ENCODE results near the gene CTU2.
"Not testable (repeated sequence)": the region's sequence is repeated elsewhere in the genome, so short reads cannot be mapped to it uniquely, and the experiment has no call there.

The CTU2 gene

DNA sequence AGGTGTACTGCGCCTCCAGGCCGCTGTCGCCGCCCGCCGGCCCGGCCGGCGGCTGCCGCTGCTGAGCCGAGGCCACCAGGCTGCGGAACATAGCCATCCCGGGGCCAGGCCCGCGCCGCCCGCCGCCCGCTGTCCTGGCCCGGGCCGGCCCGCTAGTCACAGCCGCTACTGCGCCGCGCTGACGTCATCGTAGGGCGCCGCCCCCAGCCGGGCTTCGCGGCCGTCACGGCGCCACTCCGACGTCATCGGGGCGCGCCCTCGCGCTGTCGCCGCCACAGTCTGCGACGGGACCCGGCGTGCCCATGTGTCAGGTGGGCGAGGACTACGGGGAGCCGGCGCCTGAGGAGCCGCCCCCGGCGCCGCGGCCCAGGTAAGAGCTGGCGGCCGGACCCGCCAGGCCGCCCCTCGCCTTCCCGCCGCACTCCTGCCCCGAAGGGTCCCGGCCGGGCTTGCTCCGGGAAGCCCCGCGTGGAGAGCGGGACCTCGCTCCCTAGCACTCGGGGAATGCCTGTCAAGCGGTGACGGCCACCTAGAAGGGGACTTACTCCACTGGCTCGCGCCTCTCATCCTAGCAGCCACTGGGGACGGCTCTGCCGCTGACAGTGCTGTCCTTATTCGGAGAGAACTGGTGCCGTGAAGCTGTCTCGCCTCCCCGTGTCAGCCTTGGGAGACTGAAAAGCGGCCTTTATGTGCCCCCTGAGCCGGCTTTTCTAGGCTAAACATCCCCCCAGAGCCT, at the start of gene CTU2, which contains the start of gene RNF166:
Gene CTU2, plus strand, starts transcription at position 275 of the 736 bp plus-strand sequence. Its CDS starts 28 bp downstream, at position 303.
Gene RNF166, minus strand, starts transcription at position 180 of the 736 bp plus-strand sequence. Its CDS starts 83 bp downstream, at position 97.
- DNase-seq (ENCODE audit: low read depth in 2 of 3, low spot score in 2 of 3) = peak; percentile 88 to 92 (median 90)

DNA sequence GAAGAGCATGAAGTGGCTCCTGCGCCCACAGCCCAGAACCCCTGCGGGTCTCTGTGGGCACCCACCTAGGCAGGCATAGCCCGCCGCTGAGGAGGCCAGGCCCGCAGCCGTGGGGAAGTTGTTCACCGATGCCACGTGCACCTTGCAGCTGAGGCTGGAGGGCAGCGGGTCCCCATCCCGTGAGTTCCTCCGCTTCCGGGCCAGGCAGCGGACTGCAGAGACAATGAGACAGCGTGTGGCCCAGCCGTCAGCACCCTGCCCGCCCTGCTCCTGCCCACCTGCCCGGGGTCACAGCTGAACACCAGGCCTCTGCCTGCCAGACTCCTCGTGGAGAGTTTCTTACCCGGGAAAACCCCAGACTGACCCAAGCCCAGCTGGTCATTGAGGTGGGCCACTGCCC, 48.9 kb upstream of the CTU2 start:
- no peak for DNase-seq (ENCODE audit: low read depth in 2 of 3, low spot score in 2 of 3)

DNA sequence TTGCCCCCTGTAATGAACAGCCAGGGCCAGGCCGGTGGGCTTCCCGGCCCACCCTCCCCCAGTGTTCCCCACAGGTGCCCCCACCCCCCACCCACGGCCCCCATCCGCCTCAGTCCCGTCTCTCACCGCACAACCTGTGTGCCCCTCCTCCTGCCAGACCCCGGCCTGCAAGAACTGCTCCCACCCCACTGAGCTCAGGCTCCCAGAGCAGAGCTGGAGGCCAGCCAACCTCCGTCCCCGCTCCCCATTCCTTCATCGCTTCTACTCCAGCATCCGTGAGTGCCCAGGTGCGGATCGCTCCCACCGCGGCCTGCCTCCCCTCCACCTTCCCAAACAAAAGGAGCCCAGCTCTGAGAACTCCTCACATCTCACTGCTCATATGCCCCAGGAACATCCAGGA, 47.6 kb upstream of the CTU2 start:
- DNase-seq (ENCODE audit: low read depth in 2 of 3, low spot score in 2 of 3) = no peak

DNA sequence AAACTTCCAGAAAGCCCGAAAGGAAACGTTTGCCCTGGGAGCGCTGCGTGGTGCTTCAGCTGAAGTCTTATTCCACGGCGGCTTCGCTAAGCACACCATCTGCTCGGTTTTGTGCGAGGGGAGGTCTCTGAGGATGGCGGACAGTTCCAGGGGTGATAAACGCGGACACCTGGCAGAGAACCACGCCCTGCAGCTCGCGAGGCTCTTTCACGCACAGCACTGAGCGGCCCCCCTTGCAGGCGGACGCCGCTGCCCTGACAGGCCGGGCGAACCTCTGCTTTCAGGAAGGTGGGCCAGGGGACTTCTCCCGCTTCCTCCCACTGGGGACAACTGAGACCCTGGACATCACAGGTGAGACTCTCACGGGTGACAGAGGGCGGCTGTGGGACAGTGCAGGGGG, 47.1 kb upstream of the CTU2 start:
- no peak for DNase-seq (ENCODE audit: low read depth in 2 of 3, low spot score in 2 of 3)

DNA sequence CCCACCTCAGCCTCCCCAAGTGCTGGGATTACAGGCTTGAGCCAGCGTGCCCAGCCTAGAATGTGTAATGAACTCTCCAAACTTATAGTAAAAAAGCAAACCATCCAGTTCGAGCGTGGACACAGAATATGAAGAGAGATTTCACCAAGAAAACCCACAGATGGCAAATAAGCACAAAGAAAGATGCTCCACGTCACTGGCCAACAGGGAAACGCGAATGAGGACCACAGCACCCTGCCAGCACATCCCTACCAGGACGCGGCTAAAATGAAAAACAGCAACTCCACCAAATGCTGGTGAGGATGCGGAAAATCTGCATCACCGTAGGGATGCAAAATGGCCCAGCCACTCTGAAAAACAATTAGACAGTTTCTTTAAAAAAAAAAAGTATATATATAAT, 44.8 kb upstream of the CTU2 start:
- DNase-seq (ENCODE audit: low read depth in 2 of 3, low spot score in 2 of 3) = no peak

DNA sequence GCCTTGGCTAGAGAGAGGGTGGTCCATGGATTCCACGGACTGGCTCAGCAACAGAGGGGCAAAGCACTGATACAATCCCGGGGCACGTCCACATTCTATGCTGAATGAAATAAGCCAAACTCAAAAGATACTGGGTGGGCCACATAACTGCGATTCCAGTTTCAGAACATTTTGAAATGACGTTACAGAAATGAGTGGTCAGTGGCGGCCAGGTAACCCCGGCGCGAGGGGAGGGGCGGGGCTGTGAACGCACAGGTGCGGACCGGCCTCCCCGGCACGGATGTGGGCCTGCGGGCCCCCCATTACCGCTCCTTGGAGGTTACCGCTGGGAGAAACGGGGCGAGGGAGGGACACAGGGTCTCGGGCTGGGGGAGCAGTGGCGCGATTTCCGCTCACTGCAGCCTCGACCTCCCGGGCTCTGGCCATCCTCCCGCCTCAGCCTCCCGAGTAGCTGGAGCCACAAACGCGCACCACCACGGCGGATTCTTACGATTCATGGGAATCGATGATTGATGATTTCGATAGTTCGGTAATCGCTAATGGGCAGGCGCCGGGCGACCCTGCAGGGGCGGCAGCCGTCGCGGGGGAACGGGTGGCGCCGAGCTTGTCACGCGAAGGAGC, 44.0 kb upstream of the CTU2 start:
- no peak for DNase-seq (ENCODE audit: low read depth in 2 of 3, low spot score in 2 of 3)

DNA sequence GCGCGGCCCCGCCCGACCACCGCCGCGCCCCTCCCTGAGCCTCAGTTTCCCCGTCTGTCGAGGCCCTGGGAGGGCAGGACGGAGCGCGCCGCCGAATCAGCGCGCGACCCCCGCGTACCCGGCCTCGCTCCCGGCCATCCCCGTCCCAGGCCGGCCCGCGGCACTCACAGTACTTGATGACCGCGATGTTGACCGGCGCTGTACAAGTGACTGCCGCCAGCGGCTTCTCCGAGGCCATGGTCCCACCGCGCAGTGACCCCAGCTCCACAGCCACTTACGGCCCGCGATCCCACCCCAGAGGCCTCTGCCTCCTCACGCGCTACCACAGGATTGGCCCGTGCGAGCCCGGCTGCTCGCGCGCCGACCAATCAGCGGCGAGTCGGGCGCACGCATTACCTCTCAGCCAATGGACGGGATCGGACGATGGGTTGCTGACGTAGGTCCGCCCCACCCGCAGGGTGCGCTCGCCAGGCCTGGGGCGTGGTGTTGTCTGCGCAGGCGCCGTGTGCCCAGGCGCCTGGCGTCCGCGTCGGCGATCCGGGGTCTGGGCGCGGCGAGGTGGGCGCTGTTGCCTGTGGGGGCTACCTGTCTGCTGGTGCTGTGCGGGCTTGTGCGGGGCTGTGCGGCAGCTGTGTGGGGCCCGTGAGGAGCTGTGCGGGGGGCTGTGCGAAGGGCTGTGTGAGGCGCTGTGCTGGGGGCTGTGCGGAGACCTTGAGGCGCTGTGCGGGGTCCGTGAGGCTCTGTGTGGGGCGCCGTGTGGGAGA, 43.3 kb upstream of the CTU2 start, which contains the start of gene MVD:
Gene MVD, minus strand, starts transcription at position 249 of the 764 bp plus-strand sequence. Its CDS starts 11 bp downstream, at position 238.
- peak; percentile 74 to 92 (median 91) for DNase-seq (ENCODE audit: low read depth in 2 of 3, low spot score in 2 of 3)

DNA sequence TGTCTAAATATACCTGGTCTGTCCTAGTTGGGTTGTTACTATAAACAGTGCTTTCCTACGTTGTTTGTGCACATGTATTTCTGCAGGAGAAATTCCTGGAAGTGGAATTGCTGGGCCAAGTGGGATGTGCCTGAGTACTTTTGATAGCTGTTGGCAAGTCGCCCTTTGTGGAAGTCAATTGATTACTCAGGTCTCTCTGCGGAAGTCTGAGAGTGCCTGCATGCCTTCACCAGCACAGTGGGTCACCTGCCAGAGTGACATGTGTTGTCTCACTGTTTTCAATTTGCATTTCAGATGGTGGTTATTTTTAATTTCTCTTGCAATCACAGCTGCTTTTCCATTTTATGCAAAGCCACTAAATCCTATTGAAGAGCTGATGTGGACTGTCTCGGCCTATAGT, 41.2 kb upstream of the CTU2 start:
- DNase-seq (ENCODE audit: low read depth in 2 of 3, low spot score in 2 of 3) = no peak

DNA sequence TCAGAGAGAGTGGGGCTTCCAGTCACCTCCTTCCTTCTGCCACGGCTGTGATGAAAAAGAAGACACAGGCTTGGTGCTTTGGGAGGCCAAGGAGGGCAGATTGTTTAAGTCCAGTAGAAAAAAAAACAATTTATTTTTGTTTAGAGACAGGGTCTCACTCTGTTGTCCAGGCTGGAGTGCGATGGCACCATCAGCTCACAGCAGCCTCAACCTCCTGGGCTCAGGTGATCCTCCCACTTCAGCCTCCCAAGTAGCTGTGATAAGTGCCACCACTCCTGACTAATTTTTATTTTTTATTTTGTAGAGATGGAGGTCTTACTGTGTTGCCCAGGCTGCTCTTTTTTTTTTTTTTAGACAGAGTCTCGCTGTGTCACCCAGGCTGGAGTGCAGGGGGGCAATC, 40.7 kb upstream of the CTU2 start:
- no peak for DNase-seq (ENCODE audit: low read depth in 2 of 3, low spot score in 2 of 3)

DNA sequence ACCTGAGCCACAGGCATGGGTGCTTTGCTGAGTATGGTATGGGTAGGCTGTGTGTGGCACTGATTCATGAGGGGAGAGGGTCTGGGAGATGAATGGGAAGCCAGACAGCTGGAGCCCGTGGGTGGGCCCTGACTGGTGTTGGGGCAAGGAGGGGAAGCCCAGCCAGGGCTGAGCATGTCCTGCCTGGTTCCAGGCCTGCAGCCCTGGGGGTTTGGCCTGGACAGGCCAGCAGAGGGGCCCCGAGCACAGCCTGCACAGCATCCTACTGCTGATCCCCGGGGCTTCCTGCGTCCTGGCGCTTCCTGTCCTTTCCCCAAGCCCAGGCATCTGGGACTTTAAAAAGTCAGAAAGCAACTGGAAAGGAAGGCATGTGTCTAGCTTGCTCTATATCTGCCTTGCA, 38.8 kb upstream of the CTU2 start:
- no peak for DNase-seq (ENCODE audit: low read depth in 2 of 3, low spot score in 2 of 3)

DNA sequence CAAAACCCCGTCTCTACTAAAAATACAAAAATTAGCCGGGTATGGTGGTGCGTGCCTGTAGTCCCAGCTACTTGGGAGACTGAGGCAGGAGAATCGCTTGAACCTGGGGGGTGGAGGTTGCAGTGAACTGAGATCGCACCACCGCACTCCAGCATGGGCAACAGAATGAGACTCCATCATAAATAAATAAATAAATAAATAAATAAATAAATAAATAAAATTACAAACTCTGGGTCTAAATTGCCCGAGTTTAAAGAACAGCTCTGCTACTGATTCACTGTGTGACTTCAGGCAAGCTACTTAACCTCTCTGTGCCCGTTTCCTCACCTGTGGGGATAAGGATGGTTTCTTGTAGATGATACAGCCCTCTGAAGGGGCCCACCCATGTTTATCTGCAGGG, 36.8 kb upstream of the CTU2 start:
- not testable (repeated sequence) for DNase-seq (ENCODE audit: low read depth in 2 of 3, low spot score in 2 of 3)

DNA sequence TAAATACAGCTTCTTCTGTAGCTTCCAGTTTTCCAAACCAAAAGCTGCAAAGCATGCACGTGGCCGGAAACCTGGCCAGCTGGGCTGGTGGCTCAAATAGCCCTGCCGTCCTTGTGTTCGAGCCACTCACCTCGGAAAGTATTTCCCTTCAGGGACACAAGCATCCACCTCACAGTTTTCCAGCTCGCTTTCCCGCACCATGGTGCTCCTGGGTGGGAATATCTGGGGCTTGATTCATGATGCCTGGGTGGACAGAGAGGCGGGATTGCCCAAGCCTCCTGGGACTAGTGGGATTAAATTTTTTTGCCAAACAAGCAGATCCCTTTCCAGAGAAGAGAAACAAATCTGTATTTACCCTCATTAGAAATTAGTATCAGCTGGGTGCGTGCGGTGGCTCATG, 36.3 kb upstream of the CTU2 start:
- DNase-seq (ENCODE audit: low read depth in 2 of 3, low spot score in 2 of 3) = no peak

DNA sequence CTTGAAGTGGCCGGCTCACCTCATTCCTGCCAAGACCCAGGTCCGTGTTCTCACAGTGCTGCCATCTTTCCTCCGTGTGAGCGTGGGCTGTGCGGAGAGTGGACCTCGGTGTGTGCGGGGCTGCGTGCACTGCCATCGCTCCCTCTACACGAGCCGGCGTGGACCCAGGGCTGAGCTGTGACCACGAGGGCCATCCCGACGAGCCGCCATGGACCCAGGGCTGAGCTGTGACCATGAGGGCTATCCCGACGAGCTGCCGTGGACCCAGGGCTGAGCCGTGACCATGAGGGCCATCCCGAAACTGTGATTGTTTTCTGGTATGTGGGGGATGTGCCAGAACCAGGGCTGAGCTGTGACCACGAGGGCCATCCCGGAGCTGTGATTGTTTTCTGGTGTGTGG, 34.5 kb upstream of the CTU2 start:
- no peak for DNase-seq (ENCODE audit: low read depth in 2 of 3, low spot score in 2 of 3)

DNA sequence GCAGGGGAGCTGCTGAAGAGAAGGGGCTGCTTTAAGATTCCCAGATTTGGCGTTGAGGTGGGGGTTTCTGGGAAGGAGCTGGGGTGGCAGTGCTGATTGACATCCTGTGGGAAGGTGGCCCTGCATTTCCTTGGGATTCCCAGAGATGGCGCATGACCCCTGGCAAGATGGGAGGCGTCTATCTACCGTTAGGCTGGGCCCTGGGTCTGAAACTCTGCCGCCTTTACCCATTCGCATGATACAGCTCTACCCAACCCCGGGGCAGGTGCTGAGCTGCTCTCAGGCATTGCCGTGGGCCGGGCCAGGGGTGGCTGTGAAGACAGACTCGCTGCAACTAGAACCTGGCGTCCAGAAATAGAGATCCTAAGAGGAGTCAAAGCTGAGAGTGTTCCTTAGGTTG, 33.5 kb upstream of the CTU2 start:
- no peak for DNase-seq (ENCODE audit: low read depth in 2 of 3, low spot score in 2 of 3)

DNA sequence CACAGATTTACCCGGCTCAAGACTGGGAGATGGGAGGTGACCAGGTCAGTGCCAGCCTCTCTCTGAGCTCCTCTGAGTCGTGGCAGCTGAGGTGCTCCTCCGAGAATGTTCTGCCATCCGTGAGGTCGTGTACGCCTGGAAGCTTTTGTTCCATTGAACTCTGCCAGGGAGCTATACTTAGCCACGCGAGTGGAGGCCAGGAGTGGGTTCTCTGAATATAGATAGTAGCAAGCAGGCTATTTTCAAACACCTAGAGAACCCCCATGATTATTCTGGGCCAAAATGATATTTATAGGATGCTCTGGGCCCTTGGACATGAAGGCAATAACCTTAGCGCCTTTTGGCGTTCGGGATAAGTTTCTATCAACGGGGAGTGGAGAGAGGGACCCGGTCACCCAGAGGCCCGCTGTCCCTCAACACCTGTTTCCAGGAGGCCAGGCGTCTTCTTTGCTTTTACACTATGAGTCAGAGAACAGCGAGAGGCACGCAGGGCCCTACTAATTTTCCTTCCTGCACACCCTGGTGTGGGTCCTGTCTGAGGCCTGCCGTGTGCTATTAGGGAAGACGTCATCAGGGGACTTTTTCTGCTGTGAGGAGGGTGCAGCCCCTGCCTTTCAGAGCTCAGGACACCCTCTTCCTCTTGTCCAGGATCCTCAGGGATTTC, 32.5 kb upstream of the CTU2 start:
- DNase-seq (ENCODE audit: low read depth in 2 of 3, low spot score in 2 of 3) = no peak

DNA sequence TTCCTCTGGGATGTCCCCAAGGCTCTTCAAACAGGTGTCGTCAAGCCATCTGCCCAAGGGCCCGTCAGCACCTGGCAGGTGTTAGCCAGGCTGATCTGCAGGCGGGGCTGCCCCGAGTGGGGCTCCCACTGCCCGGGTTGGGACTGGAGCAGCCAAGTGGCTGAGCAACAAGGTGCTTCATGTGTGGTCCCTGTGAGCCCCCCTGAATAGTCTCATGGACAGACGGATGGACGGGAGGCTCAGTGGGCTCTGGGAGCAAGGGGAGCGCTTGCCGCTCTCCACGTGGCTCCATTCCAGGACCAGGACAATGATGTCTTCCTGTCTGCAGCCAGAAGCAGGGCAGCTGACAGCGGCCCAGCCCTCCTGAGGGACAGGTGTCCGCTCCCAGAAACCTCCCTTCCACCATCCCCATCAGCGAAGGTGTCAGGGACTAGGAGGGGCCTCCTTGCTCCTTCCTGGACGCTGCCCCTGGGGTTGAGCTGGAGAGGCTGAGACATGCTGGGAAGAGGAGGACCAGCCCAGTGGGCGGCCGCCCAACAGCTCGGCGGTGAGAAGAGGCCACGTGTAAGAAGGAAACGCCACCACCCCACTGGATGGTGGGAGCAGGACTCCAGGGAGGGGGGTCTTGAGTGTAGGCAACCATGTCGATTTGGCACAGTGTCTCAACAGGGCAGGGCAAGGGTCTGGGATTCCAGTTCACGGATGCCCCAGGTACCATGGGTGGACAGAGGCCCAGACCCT, 29.6 kb upstream of the CTU2 start:
- DNase-seq (ENCODE audit: low read depth in 2 of 3, low spot score in 2 of 3) = no peak

DNA sequence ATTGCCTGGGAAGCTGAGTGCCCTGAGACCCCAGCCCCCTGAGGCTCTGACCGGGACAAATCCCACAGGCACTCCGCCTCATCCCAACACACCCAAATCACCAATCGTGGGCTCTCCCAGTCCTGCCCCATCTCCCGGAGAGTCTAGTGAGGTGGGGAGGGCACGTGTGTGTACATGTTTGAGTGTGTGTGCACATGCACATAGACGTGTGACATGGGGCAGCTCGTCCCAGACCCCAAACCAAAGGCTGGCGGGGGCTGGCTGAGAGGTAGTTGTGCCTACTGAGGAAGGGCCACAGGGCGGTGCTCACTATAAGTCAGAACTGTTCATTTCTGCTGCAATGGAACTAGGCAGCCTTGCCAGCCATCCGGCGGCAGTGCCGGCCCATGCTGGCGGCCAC, 28.6 kb upstream of the CTU2 start:
- DNase-seq (ENCODE audit: low read depth in 2 of 3, low spot score in 2 of 3) = no peak

DNA sequence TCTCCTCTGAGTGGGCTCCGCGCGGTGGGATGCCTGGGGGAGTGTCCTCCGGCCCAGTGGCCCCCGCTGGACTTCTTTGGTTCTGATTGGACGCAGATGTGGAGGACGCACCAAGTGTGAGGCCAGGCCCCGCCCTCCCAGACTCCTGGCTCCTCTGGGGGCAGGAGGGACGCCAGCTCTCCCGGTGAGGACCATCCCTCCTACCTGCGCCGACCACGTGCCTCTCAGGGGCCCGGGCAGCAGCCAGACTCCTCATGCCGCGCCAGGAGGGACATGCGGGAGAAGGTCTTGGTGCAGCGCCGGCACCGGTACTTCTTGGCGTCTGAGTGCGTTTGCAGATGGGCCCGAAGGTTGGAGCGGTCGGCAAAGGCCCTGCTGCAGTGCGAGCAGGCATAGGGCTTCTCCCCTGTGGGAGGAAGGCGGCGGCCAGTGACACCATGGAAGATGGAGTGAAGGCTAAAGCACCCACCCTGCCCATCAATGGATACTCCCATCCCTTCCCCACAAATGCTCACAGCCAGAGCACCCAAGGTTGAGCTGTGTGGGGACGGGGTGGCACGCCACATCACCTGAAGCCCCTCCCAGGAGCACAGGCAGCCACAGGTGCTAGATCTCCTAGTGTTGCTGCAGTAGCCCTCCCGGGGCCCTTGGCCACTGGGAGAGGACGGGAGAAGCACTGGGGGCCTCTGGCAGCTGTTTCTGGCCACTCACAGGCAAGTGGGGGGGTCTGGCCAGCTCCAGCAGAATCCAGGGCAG, 27.9 kb upstream of the CTU2 start:
- no peak for DNase-seq (ENCODE audit: low read depth in 2 of 3, low spot score in 2 of 3)

DNA sequence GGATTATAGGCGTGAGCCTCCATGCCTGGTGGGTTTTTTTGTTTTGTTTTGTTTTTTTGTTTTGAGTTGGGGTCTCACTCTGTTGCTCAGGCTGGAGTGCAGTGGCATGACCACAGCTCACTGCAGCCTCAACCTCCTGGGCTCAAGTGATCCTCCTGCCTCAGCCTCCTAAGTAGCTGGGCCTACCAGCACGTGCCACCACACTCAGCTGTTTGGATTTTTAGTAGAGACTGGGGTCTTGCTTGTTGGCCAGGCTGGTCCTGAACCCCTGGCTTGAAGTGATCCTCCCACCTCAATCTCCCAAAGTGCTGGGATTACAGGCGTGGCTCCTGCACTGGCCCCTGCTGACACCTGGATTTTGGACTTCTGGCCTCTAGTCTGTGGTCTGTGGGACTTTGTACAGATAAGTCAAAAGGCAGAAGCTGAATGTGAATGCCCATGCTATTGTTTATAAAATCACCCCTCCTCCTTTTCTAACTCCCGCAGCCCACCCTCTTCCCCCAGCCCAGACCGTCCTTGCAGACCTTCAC, 25.7 kb upstream of the CTU2 start:
- DNase-seq (ENCODE audit: low read depth in 2 of 3, low spot score in 2 of 3) = no peak

All from activated CD8-positive, alpha-beta memory T cell treated with anti-CD3 and anti-CD28 coated beads for 48 hours (primary cell).